Measurements from ENCODE around the gene OLFML3.
"Not testable (repeated sequence)": the region's sequence is repeated elsewhere in the genome, so short reads cannot be mapped to it uniquely, and the experiment has no call there.

The OLFML3 gene

DNA sequence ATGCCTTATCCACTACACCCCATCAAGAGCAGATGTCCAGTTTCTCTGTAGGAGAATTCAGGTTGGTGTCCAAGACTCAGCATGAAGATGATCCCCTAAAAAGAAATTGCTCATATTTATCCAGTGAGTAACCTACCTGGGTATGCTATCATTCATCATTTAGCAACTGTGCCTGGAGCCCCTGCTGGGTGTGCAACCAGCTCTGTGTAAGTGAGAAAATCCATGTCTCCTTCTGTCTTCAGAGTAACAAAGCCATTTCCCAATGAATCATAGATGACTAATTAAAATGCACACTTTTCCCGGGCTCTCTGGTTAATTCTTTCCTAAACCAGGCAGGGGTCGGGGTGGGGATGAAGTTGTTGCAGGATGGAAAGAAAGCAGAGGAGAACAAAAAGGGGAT, 35.8 kb downstream of the OLFML3 start:
- H2AFZ ChIP-seq (ENCODE audit: low read depth, low read length), result no peak overlapping the region
- H3K4me1 ChIP-seq (ENCODE audit: low read length), result no peaks in the 10 kb centered on the region
- H3K79me2 ChIP-seq (ENCODE audit: low read length), result no peaks in the 10 kb centered on the region
- H3K27ac ChIP-seq (ENCODE audit: low read length), result no peak overlapping the region
- TF ChIP-seq EZH2phosphoT487 (IDR thresholded peaks at IDR 0.05; ENCODE audit: low read depth), result no peak
- TF ChIP-seq, protein P1, sequence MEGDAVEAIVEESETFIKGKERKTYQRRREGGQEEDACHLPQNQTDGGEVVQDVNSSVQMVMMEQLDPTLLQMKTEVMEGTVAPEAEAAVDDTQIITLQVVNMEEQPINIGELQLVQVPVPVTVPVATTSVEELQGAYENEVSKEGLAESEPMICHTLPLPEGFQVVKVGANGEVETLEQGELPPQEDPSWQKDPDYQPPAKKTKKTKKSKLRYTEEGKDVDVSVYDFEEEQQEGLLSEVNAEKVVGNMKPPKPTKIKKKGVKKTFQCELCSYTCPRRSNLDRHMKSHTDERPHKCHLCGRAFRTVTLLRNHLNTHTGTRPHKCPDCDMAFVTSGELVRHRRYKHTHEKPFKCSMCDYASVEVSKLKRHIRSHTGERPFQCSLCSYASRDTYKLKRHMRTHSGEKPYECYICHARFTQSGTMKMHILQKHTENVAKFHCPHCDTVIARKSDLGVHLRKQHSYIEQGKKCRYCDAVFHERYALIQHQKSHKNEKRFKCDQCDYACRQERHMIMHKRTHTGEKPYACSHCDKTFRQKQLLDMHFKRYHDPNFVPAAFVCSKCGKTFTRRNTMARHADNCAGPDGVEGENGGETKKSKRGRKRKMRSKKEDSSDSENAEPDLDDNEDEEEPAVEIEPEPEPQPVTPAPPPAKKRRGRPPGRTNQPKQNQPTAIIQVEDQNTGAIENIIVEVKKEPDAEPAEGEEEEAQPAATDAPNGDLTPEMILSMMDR (IDR thresholded peaks at IDR 0.05; ENCODE audit: low read depth, low read length), result no peak
- H3K27me3 ChIP-seq (ENCODE audit: low read depth, low read length), result 0 out of 2 replicates have a peak, but pooled peaks cover 6% of the 10 kb centered on the region
- H3K9me3 ChIP-seq (ENCODE audit: insufficient read depth, low read length), result no peaks in the 10 kb centered on the region
- H4K20me1 ChIP-seq (ENCODE audit: insufficient read depth, low read length), result no peaks in the 10 kb centered on the region
- H3K9ac ChIP-seq (ENCODE audit: low read length), result no peak overlapping the region
- no peaks in the 10 kb centered on the region for H3K36me3 ChIP-seq (replicated peaks; ENCODE audit: low read depth, low read length)
- H3K4me2 ChIP-seq (ENCODE audit: low read length), result no peak overlapping the region
- no peak overlapping the region for H3K4me3 ChIP-seq (ENCODE audit: low read length)

DNA sequence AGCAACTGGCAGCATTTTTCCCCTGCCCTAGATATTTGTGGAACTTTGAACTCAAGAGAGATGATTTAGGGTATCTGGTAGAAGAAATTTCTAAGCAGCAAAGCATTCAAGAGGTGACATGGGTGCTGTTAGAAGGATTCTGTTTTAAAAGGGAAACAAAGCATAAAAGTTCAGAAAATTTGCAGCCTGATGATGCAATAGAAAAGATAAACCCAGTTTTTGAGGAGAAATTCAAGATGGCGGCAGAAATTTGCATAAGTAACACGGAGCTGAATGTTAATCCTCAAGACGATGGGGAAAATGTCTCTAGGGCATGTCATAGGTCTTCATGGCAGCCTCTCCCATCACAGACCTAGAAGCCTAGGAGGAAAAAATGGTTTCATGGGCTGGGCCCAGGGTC, 40.5 kb downstream of the OLFML3 start:
- not testable (repeated sequence) for H3K4me3 ChIP-seq (ENCODE audit: low read length); H3K4me2 ChIP-seq (ENCODE audit: low read length); H3K36me3 ChIP-seq (replicated peaks; ENCODE audit: low read depth, low read length); H3K27me3 ChIP-seq (ENCODE audit: low read depth, low read length); H4K20me1 ChIP-seq (ENCODE audit: insufficient read depth, low read length); H3K9ac ChIP-seq (ENCODE audit: low read length); H3K9me3 ChIP-seq (ENCODE audit: insufficient read depth, low read length); H3K27ac ChIP-seq (ENCODE audit: low read length); H3K79me2 ChIP-seq (ENCODE audit: low read length); H3K4me1 ChIP-seq (ENCODE audit: low read length); H2AFZ ChIP-seq (ENCODE audit: low read depth, low read length)

DNA sequence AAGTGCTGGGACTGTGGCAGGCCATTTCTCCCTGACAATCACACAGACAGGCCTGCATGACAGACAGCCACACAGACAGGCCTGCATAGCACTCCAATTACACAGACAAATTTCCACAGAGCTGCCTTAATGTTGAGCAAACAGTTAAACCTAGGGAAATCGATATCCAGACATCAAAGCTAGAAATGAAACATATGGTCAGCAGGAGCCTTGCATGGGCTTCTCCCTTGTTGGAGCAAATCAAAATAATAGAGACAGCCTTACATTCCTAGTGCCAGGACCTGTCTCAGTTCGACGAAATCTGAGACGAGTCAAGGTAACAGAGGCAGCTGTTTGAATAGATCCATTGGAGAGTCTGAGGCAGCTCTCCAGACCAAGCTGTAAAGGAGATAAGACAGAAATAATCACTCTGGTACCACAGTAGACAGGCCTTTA, 42.4 kb downstream of the OLFML3 start:
- Histone ChIP-seq H3K27me3 (ENCODE audit: low read depth, low read length) (no peaks in the 10 kb centered on the region), H3K9ac (ENCODE audit: low read length) (no peak overlapping the region), H4K20me1 (ENCODE audit: insufficient read depth, low read length) (no peaks in the 10 kb centered on the region), H3K27ac (ENCODE audit: low read length) (no peak overlapping the region), H3K36me3 (replicated peaks; ENCODE audit: low read depth, low read length) (no peaks in the 10 kb centered on the region), H3K4me1 (ENCODE audit: low read length) (no peaks in the 10 kb centered on the region), H2AFZ (ENCODE audit: low read depth, low read length) (no peak overlapping the region), H3K4me3 (ENCODE audit: low read length) (no peak overlapping the region), H3K9me3 (ENCODE audit: insufficient read depth, low read length) (no peaks in the 10 kb centered on the region), H3K79me2 (ENCODE audit: low read length) (no peaks in the 10 kb centered on the region), H3K4me2 (ENCODE audit: low read length) (no peak overlapping the region)
- TF ChIP-seq EZH2phosphoT487 (IDR thresholded peaks at IDR 0.05; ENCODE audit: low read depth), result no peak
- TF ChIP-seq, protein P1 (IDR thresholded peaks at IDR 0.05; ENCODE audit: low read depth, low read length), result no peak

DNA sequence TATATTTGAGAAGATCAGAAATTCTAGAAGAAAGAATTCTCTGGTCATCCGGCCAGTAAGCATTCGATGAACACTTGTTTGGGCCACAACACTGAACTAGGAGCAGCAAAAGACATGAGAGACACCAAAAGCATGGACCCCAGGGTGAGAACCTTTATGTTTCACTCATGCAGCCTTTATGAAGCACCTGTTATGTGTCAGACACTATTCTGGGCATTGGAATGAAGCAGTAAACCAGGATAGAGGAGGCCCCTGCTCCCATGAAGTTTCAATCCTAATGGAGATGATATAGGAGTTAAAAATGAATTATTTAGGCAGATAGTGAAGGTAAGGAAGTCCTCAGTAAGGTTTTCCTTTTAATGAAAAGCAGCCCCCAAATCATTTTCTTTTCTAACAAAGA, 43.6 kb downstream of the OLFML3 start:
- Histone ChIP-seq H3K9ac (ENCODE audit: low read length) (no peak overlapping the region), H3K4me1 (ENCODE audit: low read length) (no peaks in the 10 kb centered on the region), H3K9me3 (ENCODE audit: insufficient read depth, low read length) (no peaks in the 10 kb centered on the region), H3K79me2 (ENCODE audit: low read length) (no peaks in the 10 kb centered on the region), H3K4me3 (ENCODE audit: low read length) (no peak overlapping the region), H3K36me3 (replicated peaks; ENCODE audit: low read depth, low read length) (no peaks in the 10 kb centered on the region), H3K27me3 (ENCODE audit: low read depth, low read length) (no peaks in the 10 kb centered on the region), H3K27ac (ENCODE audit: low read length) (no peak overlapping the region), H3K4me2 (ENCODE audit: low read length) (no peak overlapping the region), H2AFZ (ENCODE audit: low read depth, low read length) (no peak overlapping the region), H4K20me1 (ENCODE audit: insufficient read depth, low read length) (no peaks in the 10 kb centered on the region)
- TF ChIP-seq, protein P1 (IDR thresholded peaks at IDR 0.05; ENCODE audit: low read depth, low read length), result no peak
- no peak for TF ChIP-seq EZH2phosphoT487 (IDR thresholded peaks at IDR 0.05; ENCODE audit: low read depth)

DNA sequence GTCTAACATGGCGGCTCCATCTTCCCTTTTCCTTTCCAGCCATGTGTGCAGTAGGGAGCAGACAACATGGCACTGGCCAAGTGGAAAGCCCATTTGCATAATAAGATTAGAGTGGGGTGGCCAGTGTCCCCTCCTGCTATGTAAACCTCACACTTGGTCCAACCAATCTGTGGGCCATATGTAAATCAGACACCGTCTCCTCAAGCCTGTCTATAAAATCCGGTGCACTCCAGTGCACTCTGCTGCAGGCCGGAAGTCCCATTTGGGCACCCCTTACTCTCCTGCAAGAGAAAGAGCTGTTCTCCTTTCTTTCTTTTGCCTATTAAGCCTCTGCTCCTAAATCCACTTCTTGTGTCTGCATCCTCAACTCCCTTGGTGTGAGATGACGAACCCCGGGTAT, 44.1 kb downstream of the OLFML3 start:
- H3K4me2 ChIP-seq (ENCODE audit: low read length), result no peak overlapping the region
- H3K36me3 ChIP-seq (replicated peaks; ENCODE audit: low read depth, low read length), result no peaks in the 10 kb centered on the region
- no peak overlapping the region for H3K4me3 ChIP-seq (ENCODE audit: low read length)
- H3K9ac ChIP-seq (ENCODE audit: low read length), result no peak overlapping the region
- TF ChIP-seq, protein P1 (IDR thresholded peaks at IDR 0.05; ENCODE audit: low read depth, low read length), result no peak
- no peak for TF ChIP-seq EZH2phosphoT487 (IDR thresholded peaks at IDR 0.05; ENCODE audit: low read depth)
- H3K27ac ChIP-seq (ENCODE audit: low read length), result no peak overlapping the region
- no peaks in the 10 kb centered on the region for H3K4me1 ChIP-seq (ENCODE audit: low read length)
- no peaks in the 10 kb centered on the region for H4K20me1 ChIP-seq (ENCODE audit: insufficient read depth, low read length)
- H3K27me3 ChIP-seq (ENCODE audit: low read depth, low read length), result no peaks in the 10 kb centered on the region
- no peak overlapping the region for H2AFZ ChIP-seq (ENCODE audit: low read depth, low read length)
- H3K9me3 ChIP-seq (ENCODE audit: insufficient read depth, low read length), result no peaks in the 10 kb centered on the region
- H3K79me2 ChIP-seq (ENCODE audit: low read length), result no peaks in the 10 kb centered on the region

All from OCI-LY3 (cell line).